Keratinocyte (primary cell): ENCODE measurements around the gene SPAG16. TPM values are rescaled to one million over a fixed set of nuclear protein-coding genes. Genes with fewer than 3 reads are reported as not detected.

Experiments
- DNase-seq: peaks from one replicate; pipeline ENCODE4 v3.0.0-alpha.2; 2011; ENCODE audit warnings: low read depth, missing footprints, low spot score
- FAIRE-seq: peaks from 2 replicates; lab custom pipeline; 2011; peaks lifted over from hg19 to GRCh38; lab: Jason Lieb, UNC
- H2AFZ ChIP-seq: 2 replicates; pipeline ENCODE4 v1.6.0; 2012; ENCODE audit warnings: low read length, control low read depth, inconsistent platforms; ENCODE audit not compliant: control insufficient read depth
- H3K27ac ChIP-seq: 2 replicates; pipeline ENCODE4 v1.5.1; 2011; ENCODE audit warnings: low read length; ENCODE audit not compliant: control insufficient read depth, insufficient read depth
- H3K27me3 ChIP-seq: 3 replicates; pipeline ENCODE4 v1.6.0; 2011; ENCODE audit warnings: low read length; ENCODE audit not compliant: control insufficient read depth, insufficient read depth; ENCODE audit errors: extremely low read depth
- H3K36me3 ChIP-seq, 2 experiments: 2 replicates in 1 of 2; 3 replicates in 1 of 2; pipeline ENCODE4 v1.5.1; 2011; ENCODE audit warnings: low read length in 2 of 2, mild to moderate bottlenecking in 1 of 2; ENCODE audit not compliant: control insufficient read depth in 2 of 2, insufficient read depth in 2 of 2; ENCODE audit errors: extremely low read depth in 1 of 2
- H3K4me1 ChIP-seq: 3 replicates; pipeline ENCODE4 v1.5.1; 2011; ENCODE audit warnings: low read length; ENCODE audit not compliant: control insufficient read depth, insufficient read depth; ENCODE audit errors: extremely low read depth
- H3K4me2 ChIP-seq: 3 replicates; pipeline ENCODE4 v1.6.0; 2011; ENCODE audit warnings: low read depth, low read length; ENCODE audit not compliant: control insufficient read depth, insufficient read depth; ENCODE audit errors: extremely low read depth
- H3K4me3 ChIP-seq, 3 experiments: fragments of 200-600 bp in 1 of 3; sonication (generic) in 1 of 3; 2 replicates in 2 of 3; 3 replicates in 1 of 3; pipeline ENCODE4 v1.5.1; 2011 to 2016; ENCODE audit warnings: low read length in 3 of 3, mild to moderate bottlenecking in 3 of 3, control low read depth in 2 of 3, inconsistent platforms in 1 of 3, low read depth in 1 of 3, mixed read lengths in 1 of 3, mixed run types in 1 of 3, moderate library complexity in 1 of 3; ENCODE audit not compliant: control insufficient read depth in 2 of 3, insufficient read depth in 2 of 3; ENCODE audit errors: extremely low read depth in 1 of 3
- H3K79me2 ChIP-seq: 2 replicates; pipeline ENCODE4 v1.6.0; 2012; ENCODE audit warnings: low read length; ENCODE audit not compliant: control insufficient read depth, insufficient read depth
- H3K9ac ChIP-seq: 3 replicates; pipeline ENCODE4 v1.6.0; 2011; ENCODE audit warnings: low read length; ENCODE audit not compliant: control insufficient read depth, insufficient read depth; ENCODE audit errors: extremely low read depth
- H3K9me1 ChIP-seq: 3 replicates; pipeline ENCODE4 v1.6.0; 2011; ENCODE audit warnings: low read length; ENCODE audit not compliant: control insufficient read depth, insufficient read depth; ENCODE audit errors: extremely low read depth
- H3K9me3 ChIP-seq: 2 replicates; pipeline ENCODE4 v1.5.1; 2012; ENCODE audit warnings: low read depth, low read length; ENCODE audit not compliant: control insufficient read depth
- H4K20me1 ChIP-seq: 3 replicates; pipeline ENCODE4 v1.6.0; 2011; ENCODE audit warnings: low read length; ENCODE audit not compliant: control insufficient read depth, insufficient read depth; ENCODE audit errors: extremely low read depth
- CTCF ChIP-seq, 3 experiments: IDR thresholded peaks in 1 of 3; conservative IDR thresholded peaks in 1 of 3; optimal IDR thresholded peaks in 1 of 3; 2 replicates in 2 of 3; 3 replicates in 1 of 3; pipeline versions ENCODE3 to v1.5.1; 2011; ENCODE audit warnings: low read length in 3 of 3, mild to moderate bottlenecking in 3 of 3, moderate library complexity in 2 of 3, control low read depth in 1 of 3, inconsistent platforms in 1 of 3; ENCODE audit not compliant: insufficient read depth in 2 of 3; ENCODE audit errors: extremely low read depth in 1 of 3
- EZH2 ChIP-seq: IDR thresholded peaks from one replicate; pipeline ENCODE4 v1.6.1; 2012; ENCODE audit warnings: inconsistent platforms, mild to moderate bottlenecking, low read length, moderate library complexity
- dilution Hi-C: fragments of 300-500 bp; cut with MboI; formaldehyde crosslinking; loops from one replicate; pipeline ENCODE4 v1.7.0; 2020; ENCODE audit warnings: low sequenced_read_pairs; ENCODE audit not compliant: extremely low pct_ligation_motif_present
- polyA plus RNA-seq, 5 experiments: library from polyadenylated mRNA; depleted of rRNA in 3 of 5; stranded (reverse) in 3 of 5; stranded (forward) in 1 of 5; unstranded in 1 of 5; fragments of >200 nt; gene quantifications; 1 replicate in 1 of 5; 2 replicates in 3 of 5; 3 replicates in 1 of 5; pipeline versions ENCODE4 v1.2.1 to v1.2.3, GENCODE V29; 2011 to 2012; ENCODE audit warnings: missing spikeins in 2 of 5, low read depth in 1 of 5, low replicate concordance in 1 of 5

Gene SPAG16
- polyA plus RNA-seq, 1 donor (not counting 4 experiments of a cell fraction or from before 2014, with no cell fraction given) = 19.6 TPM

DNA sequence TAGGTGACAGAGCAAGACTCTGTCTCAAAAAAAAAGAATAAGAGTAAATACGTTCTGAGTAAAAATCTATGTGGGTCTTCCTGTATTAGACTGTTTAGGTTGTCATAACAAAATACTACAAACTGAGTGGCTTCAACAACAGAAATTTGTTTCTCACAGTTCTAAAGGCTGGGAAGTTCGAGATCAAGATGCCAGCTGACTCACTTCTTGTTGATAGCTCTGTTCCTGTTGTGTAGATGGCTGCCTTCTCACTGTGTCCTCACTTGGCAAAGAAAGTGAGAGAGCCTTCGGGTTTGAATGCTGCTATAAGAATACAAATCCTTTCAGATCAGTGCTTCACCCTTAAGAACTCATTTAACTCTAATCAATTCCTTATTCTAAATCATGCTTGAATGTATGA is 696.6 kb downstream of the SPAG16 start:
- dilution Hi-C loops = no loop called here

DNA sequence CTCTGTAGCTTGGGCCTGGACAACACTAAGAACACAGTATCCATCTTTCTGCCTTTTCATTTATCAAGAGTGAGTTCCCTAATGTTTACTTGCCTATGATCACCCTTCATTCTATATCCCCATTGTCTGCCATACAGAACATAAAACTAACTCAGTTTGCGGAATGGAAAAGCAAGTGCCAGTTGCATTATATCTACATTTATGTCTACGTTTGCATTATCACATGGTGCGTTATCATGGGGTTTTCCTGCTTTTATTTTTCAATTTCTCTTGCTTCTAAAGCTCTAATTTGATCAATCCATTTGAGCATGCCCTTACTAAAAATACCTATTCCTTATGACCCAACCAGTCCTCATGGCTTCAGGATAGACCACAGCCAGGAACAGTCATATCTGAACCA is 704.9 kb downstream of the SPAG16 start:
- H3K4me2 ChIP-seq = no peak overlapping the region
- H3K9me3 ChIP-seq = no peaks in the 10 kb centered on the region
- no peaks in the 10 kb centered on the region for H3K79me2 ChIP-seq
- dilution Hi-C loops = no loop called here
- no peak overlapping the region for H3K27ac ChIP-seq
- no peak for FAIRE-seq
- no peaks in the 10 kb centered on the region for H4K20me1 ChIP-seq
- H3K9me1 ChIP-seq = no peaks in the 10 kb centered on the region
- no peak overlapping the region for H3K9ac ChIP-seq
- peaks cover 3% of the 10 kb centered on the region for H3K4me1 ChIP-seq
- peak overlapping the region; percentile 10 for H2AFZ ChIP-seq
- H3K27me3 ChIP-seq = no peaks in the 10 kb centered on the region
- no peak overlapping the region for H3K4me3 ChIP-seq
- TF ChIP-seq CTCF (optimal IDR thresholded peaks at IDR 0.05 in 1 of 3, IDR thresholded peaks at IDR 0.05 in 1 of 3, conservative IDR thresholded peaks at IDR 0.05 in 1 of 3; ENCODE audit: extremely low read depth in 1 of 3, insufficient read depth in 2 of 3, low read length in 3 of 3) (no peak), EZH2 (no peak)
- no peaks in the 10 kb centered on the region for H3K36me3 ChIP-seq
- DNase-seq = no peak

More for the DNA sequence above, 696.6 kb downstream of the SPAG16 start:
- Histone ChIP-seq H3K9ac (no peak overlapping the region), H3K27ac (no peak overlapping the region), H3K4me1 (no peaks in the 10 kb centered on the region), H3K79me2 (no peaks in the 10 kb centered on the region), H3K9me1 (no peaks in the 10 kb centered on the region), H4K20me1 (no peaks in the 10 kb centered on the region), H3K36me3 (no peaks in the 10 kb centered on the region), H3K27me3 (no peaks in the 10 kb centered on the region), H3K4me3 (no peak overlapping the region), H3K9me3 (no peaks in the 10 kb centered on the region), H2AFZ (no peak overlapping the region), H3K4me2 (no peak overlapping the region)
- no peak for TF ChIP-seq CTCF (optimal IDR thresholded peaks at IDR 0.05 in 1 of 3, IDR thresholded peaks at IDR 0.05 in 1 of 3, conservative IDR thresholded peaks at IDR 0.05 in 1 of 3; ENCODE audit: extremely low read depth in 1 of 3, insufficient read depth in 2 of 3, low read length in 3 of 3)
- TF ChIP-seq EZH2 = no peak
- DNase-seq = no peak
- FAIRE-seq = no peak
